Lung microvascular endothelial cell (primary cell): ENCODE results near the gene LAMA1. TPM values are rescaled to one million over a fixed set of nuclear protein-coding genes. Genes with fewer than 3 reads are reported as not detected.
"Not testable (repeated sequence)": the region's sequence is repeated elsewhere in the genome, so short reads cannot be mapped to it uniquely, and the experiment has no call there.

Experiments
- DNase-seq, 2 donors: peaks; one replicate each; pipeline versions ENCODE4 v3.0.0 to v3.0.0-alpha.2; 2010; ENCODE audit warnings: low read depth in 2 of 2
- total RNA-seq: library from RNA; depleted of rRNA; stranded (reverse); fragments of >200 nt; gene quantifications from 2 replicates; pipeline ENCODE4 v1.2.1, GENCODE V29; 2014

Gene LAMA1
- total RNA-seq, 1 donor from 2014 or later: 0.20 TPM

- DNase-seq: no peak
These were observed 167.0 kb downstream of the LAMA1 start for GRCh38 chr18:6950641-6951040.

GRCh38 chr18:6949800-6950586, 167.6 kb downstream of the LAMA1 start:
- DNase-seq: no peak

- DNase-seq: no peak
These were observed 169.1 kb downstream of the LAMA1 start for GRCh38 chr18:6948281-6949055.

GRCh38 chr18:6947338-6948030, 170.1 kb downstream of the LAMA1 start:
- DNase-seq: no peak

GRCh38 chr18:6943143-6943542, 174.5 kb downstream of the LAMA1 start:
- DNase-seq: no peak

GRCh38 chr18:6942742-6943141, 174.9 kb downstream of the LAMA1 start:
- no peak for DNase-seq

- no peak for DNase-seq
These were observed 175.6 kb downstream of the LAMA1 start for GRCh38 chr18:6941996-6942395.

- no peak for DNase-seq
These were observed 177.1 kb downstream of the LAMA1 start for GRCh38 chr18:6940451-6940850.

GRCh38 chr18:6939972-6940371, 177.6 kb downstream of the LAMA1 start:
- no peak for DNase-seq

GRCh38 chr18:6938403-6938802, 179.2 kb downstream of the LAMA1 start:
- not testable (repeated sequence) for DNase-seq

GRCh38 chr18:6938003-6938402, 179.6 kb downstream of the LAMA1 start:
- DNase-seq: no peak

- DNase-seq: no peak
These were observed 182.7 kb downstream of the LAMA1 start for GRCh38 chr18:6934859-6935258.

- DNase-seq: no peak
These were observed 188.1 kb downstream of the LAMA1 start for GRCh38 chr18:6929370-6930102.

- DNase-seq: no peak
These were observed 189.2 kb downstream of the LAMA1 start for GRCh38 chr18:6928359-6928758.

- DNase-seq: no peak
These were observed 190.4 kb downstream of the LAMA1 start for GRCh38 chr18:6927153-6927552.

- no peak for DNase-seq
These were observed 194.4 kb downstream of the LAMA1 start for GRCh38 chr18:6923220-6923619.

GRCh38 chr18:6921571-6921970, 196.0 kb downstream of the LAMA1 start:
- DNase-seq: no peak

GRCh38 chr18:6920099-6920955, 197.3 kb downstream of the LAMA1 start:
- peak; percentile 53 to 68 for DNase-seq

- no peak for DNase-seq
These were observed 200.5 kb downstream of the LAMA1 start for GRCh38 chr18:6917072-6917471.

GRCh38 chr18:6901286-6901926, 216.2 kb downstream of the LAMA1 start:
- no peak for DNase-seq
